Esophagus squamous epithelium (tissue), 5 donors: ENCODE measurements around the gene PDE3A. TPM values are rescaled to one million over a fixed set of nuclear protein-coding genes. Genes with fewer than 3 reads are reported as not detected.

ENCODE experiments used
- DNase-seq: peaks from one replicate; lab custom pipeline; 2025; lab: John Stamatoyannopoulos, UW
- H3K27ac ChIP-seq, 4 donors: fragments of 200-600 bp; sonication (generic); one replicate each; pipeline ENCODE4 v1.5.1; 2016 to 2019; ENCODE audit warnings: mild to moderate bottlenecking in 1 of 4
- H3K27me3 ChIP-seq, 4 donors: fragments of 200-600 bp; sonication (generic); 1 replicate in 3 of 4; 2 replicates in 1 of 4; pipeline versions ENCODE4 v1.5.1 to v1.6.0; 2017 to 2021; ENCODE audit warnings: antibody characterized with exemption in 1 of 4
- H3K36me3 ChIP-seq, 3 donors: fragments of 200-600 bp; sonication (generic); one replicate each; pipeline ENCODE4 v1.5.1; 2016 to 2019
- H3K4me1 ChIP-seq, 3 donors: fragments of 200-600 bp; sonication (generic); one replicate each; pipeline ENCODE4 v1.5.1; 2017 to 2019
- H3K4me3 ChIP-seq, 4 donors: fragments of 200-600 bp; sonication (generic); 1 replicate in 3 of 4; 2 replicates in 1 of 4; pipeline ENCODE4 v1.5.1; 2016 to 2019; ENCODE audit warnings: mild to moderate bottlenecking in 2 of 4, moderate library complexity in 1 of 4
- H3K9me3 ChIP-seq, 3 donors: fragments of 200-600 bp; sonication (generic); one replicate each; pipeline ENCODE4 v1.5.1; 2016 to 2019
- CTCF ChIP-seq, 6 experiments: fragments of 450-650 bp in 4 of 6; fragments of 200-600 bp in 2 of 6; sonication (generic) in 2 of 6; IDR thresholded peaks; one replicate each; pipeline ENCODE4 v1.5.1; 2016 to 2019; ENCODE audit warnings: antibody characterized with exemption in 6 of 6, mild to moderate bottlenecking in 4 of 6, moderate library complexity in 4 of 6
- POLR2A ChIP-seq, 4 donors: fragments of 450-650 bp; IDR thresholded peaks; one replicate each; pipeline ENCODE4 v1.6.1; 2017; ENCODE audit warnings: antibody characterized with exemption in 4 of 4, mild to moderate bottlenecking in 4 of 4, moderate library complexity in 3 of 4
- WGBS, 2 donors: methylation state at CpG; one replicate each; pipeline ENCODE4 v1.1.5; 2018; 5-methylcytosine and 5-hydroxymethylcytosine counted together
- intact Hi-C: fragments of 100-400 bp; cut with DNase I; formaldehyde crosslinking; loops from one replicate; pipeline ENCODE4 v1.15.0; 2022
- total RNA-seq, 4 donors: library from RNA; depleted of rRNA; stranded (reverse); fragments of >200 nt; gene quantifications; one replicate each; pipeline ENCODE4 v1.1.0, GENCODE V29; 2016
- donor health status: DM: yes; HTN: yes; CAD: no.

Gene PDE3A
- total RNA-seq, 4 donors from 2014 or later: 0.30 to 5.5 (median 3.1) TPM

GRCh38 chr12:20696181-20696905 is 328.0 kb downstream of the PDE3A start:
- Histone ChIP-seq H3K4me1 (no peaks in the 10 kb centered on the region), H3K36me3 (no peaks in the 10 kb centered on the region), H3K4me3 (peak overlapping the region in 1 of 4 donors; percentile 7), H3K9me3 (no peaks in the 10 kb centered on the region), H3K27ac (peak overlapping the region in 1 of 4 donors; percentile 30), H3K27me3 (no peaks in the 10 kb centered on the region)
- 53 to 62% methylated on average over 7 of the region's 7 CpGs for WGBS, 2 donors
- intact Hi-C loops: no loop called here
- no peak for DNase-seq
- TF ChIP-seq POLR2A (IDR thresholded peaks at IDR 0.05): no peak
- TF ChIP-seq CTCF (IDR thresholded peaks at IDR 0.05): no peak

- Histone ChIP-seq H3K4me3 (no peak overlapping the region), H3K27ac (no peak overlapping the region), H3K27me3 (no peaks in the 10 kb centered on the region), H3K4me1 (no peaks in the 10 kb centered on the region), H3K9me3 (no peaks in the 10 kb centered on the region), H3K36me3 (no peaks in the 10 kb centered on the region)
- WGBS, 2 donors: 41 to 54% methylated on average over 1 of the region's 1 CpG
- no peak for DNase-seq
- intact Hi-C loops: no loop called here
- TF ChIP-seq CTCF (IDR thresholded peaks at IDR 0.05): no peak
- no peak for TF ChIP-seq POLR2A (IDR thresholded peaks at IDR 0.05)
Measured at GRCh38 chr12:20701106-20701505, 332.8 kb downstream of the PDE3A start.

- H3K4me1 ChIP-seq: no peaks in the 10 kb centered on the region
- no peak overlapping the region for H3K27ac ChIP-seq
- no peaks in the 10 kb centered on the region for H3K9me3 ChIP-seq
- no peak overlapping the region for H3K4me3 ChIP-seq
- DNase-seq: no peak
- no peaks in the 10 kb centered on the region for H3K36me3 ChIP-seq
- WGBS, 2 donors: 39 to 49% methylated on average over 6 of the region's 6 CpGs
- intact Hi-C loops: no loop called here
- TF ChIP-seq POLR2A (IDR thresholded peaks at IDR 0.05) (no peak), CTCF (IDR thresholded peaks at IDR 0.05) (no peak)
- no peaks in the 10 kb centered on the region for H3K27me3 ChIP-seq
Measured at GRCh38 chr12:20704860-20705259, 336.5 kb downstream of the PDE3A start.

GRCh38 chr12:20711846-20712245 is 343.5 kb downstream of the PDE3A start:
- no peaks in the 10 kb centered on the region for H3K36me3 ChIP-seq
- no peaks in the 10 kb centered on the region for H3K4me1 ChIP-seq
- WGBS, 2 donors: 55 to 59% methylated on average over 3 of the region's 3 CpGs
- TF ChIP-seq CTCF (IDR thresholded peaks at IDR 0.05) (no peak), POLR2A (IDR thresholded peaks at IDR 0.05) (no peak)
- H3K27ac ChIP-seq: no peak overlapping the region
- H3K9me3 ChIP-seq: no peaks in the 10 kb centered on the region
- intact Hi-C loops: no loop called here
- H3K27me3 ChIP-seq: no peaks in the 10 kb centered on the region
- H3K4me3 ChIP-seq: no peak overlapping the region
- DNase-seq: no peak

GRCh38 chr12:20716037-20716436 is 347.7 kb downstream of the PDE3A start:
- TF ChIP-seq CTCF (IDR thresholded peaks at IDR 0.05): no peak
- no peak for TF ChIP-seq POLR2A (IDR thresholded peaks at IDR 0.05)

More at GRCh38 chr12:20716037-20716436, 347.7 kb downstream of the PDE3A start:
- 31 to 50% methylated on average over 2 of the region's 2 CpGs for WGBS, 2 donors
- Histone ChIP-seq H3K27ac (no peak overlapping the region), H3K4me3 (no peak overlapping the region), H3K9me3 (no peaks in the 10 kb centered on the region), H3K4me1 (no peaks in the 10 kb centered on the region), H3K27me3 (no peaks in the 10 kb centered on the region), H3K36me3 (no peaks in the 10 kb centered on the region)
- intact Hi-C loops: no loop called here
- DNase-seq: no peak
